ENCODE results near the gene PLTP.
"Not testable (repeated sequence)": the region's sequence is repeated elsewhere in the genome, so short reads cannot be mapped to it uniquely, and the experiment has no call there.

PLTP gene

GRCh38 chr20:45944965-45945677, 33.2 kb upstream of the PLTP start:
- DNase-seq (ENCODE audit: low read depth), result no peak

- no peak for DNase-seq (ENCODE audit: low read depth)
These were observed 32.4 kb upstream of the PLTP start for GRCh38 chr20:45944151-45944964.

- DNase-seq (ENCODE audit: low read depth), result no peak
These were observed 31.7 kb upstream of the PLTP start for GRCh38 chr20:45943613-45944012.

- no peak for DNase-seq (ENCODE audit: low read depth)
These were observed 28.5 kb upstream of the PLTP start for GRCh38 chr20:45940469-45940868.

- no peak for DNase-seq (ENCODE audit: low read depth)
These were observed 28.1 kb upstream of the PLTP start for GRCh38 chr20:45940053-45940452.

- DNase-seq (ENCODE audit: low read depth), result no peak
These were observed 26.9 kb upstream of the PLTP start for GRCh38 chr20:45938727-45939438.

GRCh38 chr20:45937765-45938164, 25.8 kb upstream of the PLTP start:
- DNase-seq (ENCODE audit: low read depth), result no peak

GRCh38 chr20:45935416-45936046, 23.6 kb upstream of the PLTP start:
- no peak for DNase-seq (ENCODE audit: low read depth)

GRCh38 chr20:45934586-45935415, 22.8 kb upstream of the PLTP start, which contains the start of gene PCIF1:
TSS of gene PCIF1 (plus strand) at chr20:45934683. CDS start at chr20:45939000, 4,317 bp downstream.
- peak; percentile 93 for DNase-seq (ENCODE audit: low read depth)

- DNase-seq (ENCODE audit: low read depth), result no peak
These were observed 22.2 kb upstream of the PLTP start for GRCh38 chr20:45934046-45934585.

- no peak for DNase-seq (ENCODE audit: low read depth)
These were observed 21.5 kb upstream of the PLTP start for GRCh38 chr20:45933266-45934045.

GRCh38 chr20:45931680-45932079, 19.7 kb upstream of the PLTP start:
- DNase-seq (ENCODE audit: low read depth), result not testable (repeated sequence)

- no peak for DNase-seq (ENCODE audit: low read depth)
These were observed 15.3 kb upstream of the PLTP start for GRCh38 chr20:45927071-45927878.

- DNase-seq (ENCODE audit: low read depth), result no peak
These were observed 14.7 kb upstream of the PLTP start for GRCh38 chr20:45926731-45927070.

- DNase-seq (ENCODE audit: low read depth), result no peak
These were observed 14.0 kb upstream of the PLTP start for GRCh38 chr20:45925821-45926506.

GRCh38 chr20:45924391-45925261, 12.7 kb upstream of the PLTP start:
- DNase-seq (ENCODE audit: low read depth), result no peak

- DNase-seq (ENCODE audit: low read depth), result no peak
These were observed 9.6 kb upstream of the PLTP start for GRCh38 chr20:45921337-45922189.
